Vagina (tissue), 2 donors: ENCODE results near the gene ATP11A. TPM values are rescaled to one million over a fixed set of nuclear protein-coding genes. Genes with fewer than 3 reads are reported as not detected.

Experiments
- DNase-seq, 2 donors: peaks; one replicate each; pipeline ENCODE4 v3.0.0-alpha.2; 2017; ENCODE audit errors: extremely low spot score in 2 of 2
- H3K27ac ChIP-seq: fragments of 200-600 bp; sonication (generic); one replicate; pipeline ENCODE4 v1.5.1; 2019
- H3K27me3 ChIP-seq: fragments of 200-600 bp; sonication (generic); one replicate; pipeline ENCODE4 v1.5.1; 2019
- H3K36me3 ChIP-seq, 2 donors: fragments of 200-600 bp; sonication (generic); one replicate each; pipeline ENCODE4 v1.5.1; 2017 to 2019
- H3K4me1 ChIP-seq: fragments of 200-600 bp; sonication (generic); one replicate; pipeline ENCODE4 v1.5.1; 2019
- H3K4me3 ChIP-seq, 2 donors: fragments of 200-600 bp; sonication (generic); 1 replicate in 1 of 2; 2 replicates in 1 of 2; pipeline ENCODE4 v1.5.1; 2016 to 2019
- H3K9me3 ChIP-seq: fragments of 200-600 bp; sonication (generic); one replicate; pipeline ENCODE4 v1.5.1; 2019
- CTCF ChIP-seq, 3 experiments: fragments of 450-650 bp in 2 of 3; fragments of 200-600 bp in 1 of 3; sonication (generic) in 1 of 3; IDR thresholded peaks; one replicate each; pipeline ENCODE4 v1.5.1; 2017 to 2019; ENCODE audit warnings: antibody characterized with exemption in 3 of 3, mild to moderate bottlenecking in 2 of 3, moderate library complexity in 2 of 3
- POLR2A ChIP-seq, 2 donors: fragments of 450-650 bp; IDR thresholded peaks; one replicate each; pipeline ENCODE4 v1.6.1; 2017; ENCODE audit warnings: antibody characterized with exemption in 2 of 2, mild to moderate bottlenecking in 2 of 2, moderate library complexity in 2 of 2
- POLR2AphosphoS5 ChIP-seq, 2 donors: sonication (generic); formaldehyde crosslinking; IDR thresholded peaks; one replicate each; pipeline ENCODE4 v1.9.0; 2017; ENCODE audit warnings: antibody characterized with exemption in 2 of 2, mild to moderate bottlenecking in 2 of 2, low read depth in 1 of 2; ENCODE audit not compliant: insufficient read depth in 1 of 2
- intact Hi-C: fragments of 100-400 bp; cut with DNase I; formaldehyde crosslinking; loops from one replicate; pipeline ENCODE4 v1.15.1; 2023
- total RNA-seq: library from RNA; depleted of rRNA; stranded (reverse); fragments of >200 nt; gene quantifications from one replicate; pipeline ENCODE4 v1.2.3, GENCODE V29; 2016

ATP11A gene
- total RNA-seq, 1 donor from 2014 or later = 33.4 TPM

- Histone ChIP-seq H3K36me3 (no peaks in the 10 kb centered on the region), H3K27me3 (no peaks in the 10 kb centered on the region), H3K27ac (no peak overlapping the region), H3K4me1 (peaks cover 17% of the 10 kb centered on the region), H3K4me3 (no peak overlapping the region), H3K9me3 (no peaks in the 10 kb centered on the region)
- intact Hi-C loops = no loop called here
- DNase-seq = no peak
- no peak for TF ChIP-seq POLR2AphosphoS5 (IDR thresholded peaks at IDR 0.05; ENCODE audit: insufficient read depth in 1 of 2, low read depth in 1 of 2)
- TF ChIP-seq CTCF (IDR thresholded peaks at IDR 0.05) = no peak
- TF ChIP-seq POLR2A (IDR thresholded peaks at IDR 0.05) = no peak
These were observed 66.7 kb downstream of the ATP11A start for GRCh38 chr13:112756511-112756966.

- Histone ChIP-seq H3K27ac (no peak overlapping the region), H3K4me3 (no peak overlapping the region), H3K27me3 (no peaks in the 10 kb centered on the region), H3K9me3 (no peaks in the 10 kb centered on the region), H3K4me1 (peaks cover 17% of the 10 kb centered on the region), H3K36me3 (no peaks in the 10 kb centered on the region)
- DNase-seq = no peak
- TF ChIP-seq CTCF (IDR thresholded peaks at IDR 0.05) (no peak), POLR2A (IDR thresholded peaks at IDR 0.05) (no peak), POLR2AphosphoS5 (IDR thresholded peaks at IDR 0.05; ENCODE audit: insufficient read depth in 1 of 2, low read depth in 1 of 2) (no peak)
- intact Hi-C loops = no loop called here
These were observed 67.3 kb downstream of the ATP11A start for GRCh38 chr13:112756967-112757758.

GRCh38 chr13:112757759-112758086 is 67.9 kb downstream of the ATP11A start:
- no peak for TF ChIP-seq POLR2AphosphoS5 (IDR thresholded peaks at IDR 0.05; ENCODE audit: insufficient read depth in 1 of 2, low read depth in 1 of 2)
- no peak for TF ChIP-seq CTCF (IDR thresholded peaks at IDR 0.05)
- TF ChIP-seq POLR2A (IDR thresholded peaks at IDR 0.05) = no peak
- Histone ChIP-seq H3K27me3 (no peaks in the 10 kb centered on the region), H3K27ac (no peak overlapping the region), H3K36me3 (no peaks in the 10 kb centered on the region), H3K4me3 (no peak overlapping the region), H3K9me3 (no peaks in the 10 kb centered on the region), H3K4me1 (peaks cover 16% of the 10 kb centered on the region)
- intact Hi-C loops = no loop called here
- DNase-seq = no peak

GRCh38 chr13:112759053-112759452 is 69.2 kb downstream of the ATP11A start:
- Histone ChIP-seq H3K27ac (no peak overlapping the region), H3K4me1 (peaks cover 5% of the 10 kb centered on the region), H3K27me3 (no peaks in the 10 kb centered on the region), H3K9me3 (no peaks in the 10 kb centered on the region), H3K36me3 (no peaks in the 10 kb centered on the region), H3K4me3 (no peak overlapping the region)
- intact Hi-C loops = no loop called here
- TF ChIP-seq POLR2AphosphoS5 (IDR thresholded peaks at IDR 0.05; ENCODE audit: insufficient read depth in 1 of 2, low read depth in 1 of 2) = no peak
- no peak for TF ChIP-seq POLR2A (IDR thresholded peaks at IDR 0.05)
- no peak for TF ChIP-seq CTCF (IDR thresholded peaks at IDR 0.05)
- DNase-seq = no peak

GRCh38 chr13:112759827-112760226 is 70.0 kb downstream of the ATP11A start:
- Histone ChIP-seq H3K9me3 (no peaks in the 10 kb centered on the region), H3K27ac (no peak overlapping the region), H3K4me1 (no peaks in the 10 kb centered on the region), H3K4me3 (no peak overlapping the region), H3K36me3 (no peaks in the 10 kb centered on the region), H3K27me3 (no peaks in the 10 kb centered on the region)
- no peak for DNase-seq
- intact Hi-C loops = no loop called here
- TF ChIP-seq CTCF (IDR thresholded peaks at IDR 0.05) (no peak), POLR2AphosphoS5 (IDR thresholded peaks at IDR 0.05; ENCODE audit: insufficient read depth in 1 of 2, low read depth in 1 of 2) (no peak), POLR2A (IDR thresholded peaks at IDR 0.05) (no peak)
